Lower leg skin (tissue), 4 donors: ENCODE results near the gene TENM4. TPM values are rescaled to one million over a fixed set of nuclear protein-coding genes. Genes with fewer than 3 reads are reported as not detected.

Experiments
- DNase-seq, 2 donors: peaks; one replicate each; pipeline ENCODE4 v3.0.0-alpha.2; 2019; ENCODE audit warnings: low spot score in 2 of 2
- H3K4me3 ChIP-seq: fragments of 200-600 bp; sonication (generic); 2 replicates; pipeline ENCODE4 v1.5.1; 2017; ENCODE audit warnings: mild to moderate bottlenecking, low read depth; ENCODE audit not compliant: poor library complexity, severe bottlenecking
- CTCF ChIP-seq, 3 donors: fragments of 450-650 bp; IDR thresholded peaks; one replicate each; pipeline ENCODE4 v1.5.1; 2016; ENCODE audit warnings: antibody characterized with exemption in 3 of 3, mild to moderate bottlenecking in 3 of 3, moderate library complexity in 2 of 3
- POLR2A ChIP-seq, 2 donors: fragments of 450-650 bp; IDR thresholded peaks; one replicate each; pipeline ENCODE4 v1.6.1; 2016 to 2017; ENCODE audit warnings: antibody characterized with exemption in 2 of 2, mild to moderate bottlenecking in 1 of 2, moderate library complexity in 1 of 2
- WGBS, 2 donors: methylation state at CpG; one replicate each; pipeline ENCODE4 v1.1.5; 2018; 5-methylcytosine and 5-hydroxymethylcytosine counted together
- intact Hi-C: fragments of 100-400 bp; cut with DNase I; formaldehyde crosslinking; loops from one replicate; pipeline ENCODE4 v1.15.0; 2023; ENCODE audit warnings: low total_unique reads
- total RNA-seq, 4 donors: library from RNA; depleted of rRNA; stranded (reverse); fragments of >200 nt; gene quantifications; one replicate each; pipeline ENCODE4 v1.1.0, GENCODE V29; 2016

Gene TENM4
- total RNA-seq, 4 donors from 2014 or later: 34.4 to 41.1 (median 36.6) TPM

- no peak overlapping the region for H3K4me3 ChIP-seq
- no peak for DNase-seq
- intact Hi-C loops: no loop called here
- 58 to 59% methylated on average over 8 of the region's 8 CpGs for WGBS, 2 donors
- TF ChIP-seq POLR2A (IDR thresholded peaks at IDR 0.05) (no peak), CTCF (IDR thresholded peaks at IDR 0.05) (no peak)
These were observed 384.8 kb downstream of the TENM4 start for GRCh38 chr11:79055856-79056631.

- TF ChIP-seq CTCF (IDR thresholded peaks at IDR 0.05) (no peak), POLR2A (IDR thresholded peaks at IDR 0.05) (no peak)
- 88 to 94% methylated on average over 3 of the region's 3 CpGs for WGBS, 2 donors
These were observed 386.2 kb downstream of the TENM4 start for GRCh38 chr11:79054636-79055035.

GRCh38 chr11:79052544-79052943 lies 388.3 kb downstream of the TENM4 start:
- TF ChIP-seq POLR2A (IDR thresholded peaks at IDR 0.05) (no peak), CTCF (IDR thresholded peaks at IDR 0.05) (no peak)
- no peak for DNase-seq
- H3K4me3 ChIP-seq: no peak overlapping the region
- WGBS, 2 donors: 60 to 81% methylated on average over 3 of the region's 3 CpGs
- intact Hi-C loops: no loop called here

More at GRCh38 chr11:79054636-79055035, 386.2 kb downstream of the TENM4 start:
- DNase-seq: no peak
- no peak overlapping the region for H3K4me3 ChIP-seq
- intact Hi-C loops: no loop called here

GRCh38 chr11:79050786-79051185 lies 390.0 kb downstream of the TENM4 start:
- H3K4me3 ChIP-seq: no peak overlapping the region
- DNase-seq: no peak
- WGBS, 2 donors: 43 to 54% methylated on average over 3 of the region's 3 CpGs
- TF ChIP-seq POLR2A (IDR thresholded peaks at IDR 0.05): no peak
- no peak for TF ChIP-seq CTCF (IDR thresholded peaks at IDR 0.05)
- intact Hi-C loops: no loop called here

GRCh38 chr11:79049741-79050179 lies 391.1 kb downstream of the TENM4 start:
- no peak overlapping the region for H3K4me3 ChIP-seq
- 95 to 97% methylated on average over 4 of the region's 4 CpGs for WGBS, 2 donors
- intact Hi-C loops: no loop called here
- no peak for DNase-seq
- TF ChIP-seq POLR2A (IDR thresholded peaks at IDR 0.05): no peak

GRCh38 chr11:79047980-79048379 lies 392.9 kb downstream of the TENM4 start:
- 100% methylated on average over 1 of the region's 1 CpG for WGBS, 2 donors
- no peak for DNase-seq
- TF ChIP-seq POLR2A (IDR thresholded peaks at IDR 0.05) (no peak), CTCF (IDR thresholded peaks at IDR 0.05) (no peak)
- H3K4me3 ChIP-seq: no peak overlapping the region
- intact Hi-C loops: no loop called here
